Muscle of leg (tissue), 11 donors: Measurements from ENCODE around the gene TMEM263. TPM values are rescaled to one million over a fixed set of nuclear protein-coding genes. Genes with fewer than 3 reads are reported as not detected.
"Not testable (repeated sequence)": the region's sequence is repeated elsewhere in the genome, so short reads cannot be mapped to it uniquely, and the experiment has no call there.

Experiments used
- DNase-seq: peaks from one replicate; pipeline ENCODE4 v3.0.0; 2013
- H3K27ac ChIP-seq: one replicate; pipeline ENCODE4 v1.5.1; 2013; ENCODE audit warnings: mild to moderate bottlenecking, low read length, control low read depth
- H3K27me3 ChIP-seq: one replicate; pipeline ENCODE4 v1.6.1; 2013; ENCODE audit warnings: low read length; ENCODE audit not compliant: control insufficient read depth, insufficient read depth
- H3K36me3 ChIP-seq: one replicate; pipeline ENCODE4 v1.6.1; 2013; ENCODE audit warnings: low read length; ENCODE audit not compliant: control insufficient read depth, insufficient read depth
- H3K4me1 ChIP-seq: one replicate; pipeline ENCODE4 v1.6.1; 2013; ENCODE audit warnings: low read length; ENCODE audit not compliant: control insufficient read depth, insufficient read depth
- H3K4me3 ChIP-seq: one replicate; pipeline ENCODE4 v1.5.1; 2013; ENCODE audit warnings: low read length, control low read depth
- H3K9me3 ChIP-seq: replicated peaks from 2 replicates; pipeline ENCODE4 v1.6.1; 2013; ENCODE audit warnings: low read depth, low read length; ENCODE audit not compliant: control insufficient read depth
- WGBS: methylation state at CpG from one replicate; pipeline ENCODE4 v1.1.5; 2013; ENCODE audit warnings: missing lambda C conversion rate; ENCODE audit not compliant: insufficient coverage; 5-methylcytosine and 5-hydroxymethylcytosine counted together
- polyA plus RNA-seq, 8 donors: library from polyadenylated mRNA; unstranded; fragments of 120-200 nt; gene quantifications; one replicate each; pipeline versions ENCODE4 v1.2.1 to v1.2.3, GENCODE V29; 2013; ENCODE audit warnings: inconsistent platforms in 1 of 8, low replicate concordance in 1 of 8; ENCODE audit not compliant: insufficient read length in 8 of 8, insufficient read depth in 1 of 8
- total RNA-seq: library from RNA; stranded (reverse); fragments of 120-200 nt; gene quantifications from one replicate; pipeline ENCODE4 v1.2.4, GENCODE V29; 2013

Gene TMEM263
- total and polyA plus RNA-seq, 9 donors: 44.6 to 89.3 (median 62.3) TPM

- H3K4me3 ChIP-seq: no peak overlapping the region
- no peaks in the 10 kb centered on the region for H3K9me3 ChIP-seq
- peaks cover 15% of the 10 kb centered on the region for H3K4me1 ChIP-seq
- no peaks in the 10 kb centered on the region for H3K27me3 ChIP-seq
- no peak for DNase-seq
- H3K36me3 ChIP-seq: peaks cover 36% of the 10 kb centered on the region
- WGBS: 60% methylated on average over 1 of the region's 7 CpGs
- peak overlapping the region; percentile 25 for H3K27ac ChIP-seq
Measured at GRCh38 chr12:106980944-106981343, 25.2 kb downstream of the TMEM263 start.

- Histone ChIP-seq H3K36me3 (peaks cover 28% of the 10 kb centered on the region), H3K27ac (peak overlapping the region; percentile 69), H3K4me1 (peaks cover 17% of the 10 kb centered on the region), H3K9me3 (no peaks in the 10 kb centered on the region), H3K4me3 (no peak overlapping the region), H3K27me3 (no peaks in the 10 kb centered on the region)
- no CpG with 5 or more reads among the region's 3 CpGs for WGBS
- DNase-seq: peak; percentile 87
Measured at GRCh38 chr12:106981788-106982187, 26.1 kb downstream of the TMEM263 start.

- Histone ChIP-seq H3K9me3 (no peaks in the 10 kb centered on the region), H3K36me3 (peaks cover 28% of the 10 kb centered on the region), H3K27ac (peak overlapping the region; percentile 69), H3K4me3 (no peak overlapping the region), H3K27me3 (no peaks in the 10 kb centered on the region), H3K4me1 (peaks cover 17% of the 10 kb centered on the region)
- no peak for DNase-seq
- no CpG with 5 or more reads among the region's 1 CpG for WGBS
Measured at GRCh38 chr12:106982229-106982628, 26.5 kb downstream of the TMEM263 start.

- Histone ChIP-seq H3K4me1 (peaks cover 17% of the 10 kb centered on the region), H3K36me3 (peaks cover 25% of the 10 kb centered on the region), H3K4me3 (no peak overlapping the region), H3K27ac (peak overlapping the region; percentile 90), H3K27me3 (no peaks in the 10 kb centered on the region), H3K9me3 (no peaks in the 10 kb centered on the region)
- WGBS: 98% methylated on average over 5 of the region's 6 CpGs
- no peak for DNase-seq
Measured at GRCh38 chr12:106984588-106985137, 29.0 kb downstream of the TMEM263 start.

GRCh38 chr12:106985479-106985878 lies 29.8 kb downstream of the TMEM263 start:
- no peaks in the 10 kb centered on the region for H3K9me3 ChIP-seq
- H3K27ac ChIP-seq: peak overlapping the region; percentile 99
- peaks cover 25% of the 10 kb centered on the region for H3K36me3 ChIP-seq
- H3K4me3 ChIP-seq: peak overlapping the region; percentile 89
- H3K27me3 ChIP-seq: no peaks in the 10 kb centered on the region
- peak; percentile 73 for DNase-seq
- WGBS: 82% methylated on average over 3 of the region's 5 CpGs
- H3K4me1 ChIP-seq: peaks cover 17% of the 10 kb centered on the region

- no peak for DNase-seq
- 100% methylated on average over 1 of the region's 4 CpGs for WGBS
- Histone ChIP-seq H3K4me1 (peaks cover 17% of the 10 kb centered on the region), H3K9me3 (no peaks in the 10 kb centered on the region), H3K27me3 (no peaks in the 10 kb centered on the region), H3K27ac (peak overlapping the region; percentile 99), H3K36me3 (peaks cover 23% of the 10 kb centered on the region), H3K4me3 (peak overlapping the region; percentile 89)
Measured at GRCh38 chr12:106986135-106986534, 30.4 kb downstream of the TMEM263 start.

GRCh38 chr12:106986625-106987389 lies 31.1 kb downstream of the TMEM263 start, which contains the start of gene MTERF2:
Gene MTERF2 (minus strand): TSS chr12:106987146. CDS start chr12:106978714, 8,432 bp downstream.
- no peaks in the 10 kb centered on the region for H3K27me3 ChIP-seq
- under 1% methylated on average over 33 of the region's 50 CpGs for WGBS
- peaks cover 17% of the 10 kb centered on the region for H3K4me1 ChIP-seq
- peak; percentile 99 for DNase-seq
- peak within 1 kb of the TSS; percentile 99 for H3K27ac ChIP-seq
- H3K36me3 ChIP-seq: peaks cover 22% of the 10 kb centered on the region
- H3K9me3 ChIP-seq: no peaks in the 10 kb centered on the region
- H3K4me3 ChIP-seq: peak within 1 kb of the TSS; percentile 89

- Histone ChIP-seq H3K4me3 (no peak overlapping the region), H3K9me3 (no peaks in the 10 kb centered on the region), H3K27me3 (no peaks in the 10 kb centered on the region), H3K27ac (peak overlapping the region; percentile 99), H3K4me1 (peaks cover 15% of the 10 kb centered on the region), H3K36me3 (peaks cover 20% of the 10 kb centered on the region)
- no peak for DNase-seq
- WGBS: 80% methylated on average over 4 of the region's 6 CpGs
Measured at GRCh38 chr12:106987846-106988245, 32.1 kb downstream of the TMEM263 start.

GRCh38 chr12:106994579-106995220 lies 39.0 kb downstream of the TMEM263 start:
- peaks cover 3% of the 10 kb centered on the region for H3K36me3 ChIP-seq
- DNase-seq: no peak
- H3K4me1 ChIP-seq: no peaks in the 10 kb centered on the region
- H3K27ac ChIP-seq: no peak overlapping the region
- no peak overlapping the region for H3K4me3 ChIP-seq
- no CpG with 5 or more reads among the region's 2 CpGs for WGBS
- no peaks in the 10 kb centered on the region for H3K27me3 ChIP-seq
- no peaks in the 10 kb centered on the region for H3K9me3 ChIP-seq

- H3K9me3 ChIP-seq, H3K4me3 ChIP-seq, H3K4me1 ChIP-seq, H3K27me3 ChIP-seq, H3K36me3 ChIP-seq, H3K27ac ChIP-seq, DNase-seq: not testable (repeated sequence)
- WGBS: no CpG with 5 or more reads among the region's 5 CpGs
Measured at GRCh38 chr12:106996102-106996501, 40.4 kb downstream of the TMEM263 start.
